NCI-H2107 treated with DMSO at 0.1 percent for 48 hours (cell line): ENCODE data around the gene STX7.
A peak's percentile ranks its signal among the peaks of the same experiment; 100 is the strongest.
"Not testable (repeated sequence)": the region's sequence is repeated elsewhere in the genome, so short reads cannot be mapped to it uniquely, and the experiment has no call there.

Source experiments
- DNase-seq: peaks from one replicate; lab custom pipeline; 2025; ENCODE audit not compliant: unreplicated experiment; lab: John Stamatoyannopoulos, UW

The STX7 gene, protein sequence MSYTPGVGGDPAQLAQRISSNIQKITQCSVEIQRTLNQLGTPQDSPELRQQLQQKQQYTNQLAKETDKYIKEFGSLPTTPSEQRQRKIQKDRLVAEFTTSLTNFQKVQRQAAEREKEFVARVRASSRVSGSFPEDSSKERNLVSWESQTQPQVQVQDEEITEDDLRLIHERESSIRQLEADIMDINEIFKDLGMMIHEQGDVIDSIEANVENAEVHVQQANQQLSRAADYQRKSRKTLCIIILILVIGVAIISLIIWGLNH

DNA sequence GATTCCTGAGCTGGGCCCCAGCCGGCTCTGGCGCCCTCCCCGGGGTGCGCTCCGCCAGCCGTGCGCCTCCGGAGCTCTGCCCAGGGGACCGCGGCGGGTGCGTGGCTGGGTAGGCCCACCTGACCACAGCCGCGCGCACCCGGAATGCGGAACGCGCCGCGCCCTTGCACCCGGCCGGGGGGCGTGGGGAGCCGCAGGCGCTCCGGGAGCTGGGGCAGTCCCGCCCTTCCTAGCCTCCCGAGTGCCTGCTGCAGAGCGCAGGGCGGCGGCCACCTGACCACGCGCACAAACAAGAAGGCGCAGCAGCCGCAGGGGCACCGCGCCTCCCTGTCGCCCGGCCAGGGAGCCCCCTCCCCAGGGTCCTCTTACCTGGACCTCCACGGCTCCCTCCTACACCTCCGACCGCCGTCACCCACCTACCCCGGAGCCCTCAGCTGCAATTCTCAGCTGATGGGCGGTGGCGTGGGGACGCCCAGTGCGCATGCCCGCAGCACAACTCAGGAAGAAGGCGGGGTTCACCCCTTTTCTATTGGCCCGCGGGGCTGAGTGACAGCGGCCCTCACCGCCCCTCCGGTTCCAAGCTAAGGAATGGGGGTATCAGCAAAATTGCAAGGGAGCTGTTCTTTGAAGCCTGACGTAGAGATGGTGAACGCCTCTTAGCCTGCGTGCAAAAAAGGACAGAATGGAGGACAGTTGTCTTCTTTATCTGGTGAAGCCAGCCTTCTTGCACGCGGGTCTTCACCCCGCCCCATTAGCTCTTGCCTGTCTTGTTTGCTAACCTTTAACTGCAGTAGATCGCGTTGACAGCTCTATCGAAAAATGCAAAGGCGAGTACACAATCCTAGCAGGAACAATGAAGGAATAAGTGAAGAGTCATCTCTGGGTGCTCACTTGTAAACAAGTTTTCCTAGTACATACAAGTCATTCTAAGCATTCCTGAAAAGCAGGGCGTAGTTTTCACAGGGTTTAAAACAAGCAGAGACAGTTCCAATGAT is at the start of gene STX7:
STX7 (minus strand) TSS at position 479 of the 995 bp plus-strand sequence. CDS start 9,586 bp downstream, outside the sequence.
- peak; percentile 56 for DNase-seq

DNA sequence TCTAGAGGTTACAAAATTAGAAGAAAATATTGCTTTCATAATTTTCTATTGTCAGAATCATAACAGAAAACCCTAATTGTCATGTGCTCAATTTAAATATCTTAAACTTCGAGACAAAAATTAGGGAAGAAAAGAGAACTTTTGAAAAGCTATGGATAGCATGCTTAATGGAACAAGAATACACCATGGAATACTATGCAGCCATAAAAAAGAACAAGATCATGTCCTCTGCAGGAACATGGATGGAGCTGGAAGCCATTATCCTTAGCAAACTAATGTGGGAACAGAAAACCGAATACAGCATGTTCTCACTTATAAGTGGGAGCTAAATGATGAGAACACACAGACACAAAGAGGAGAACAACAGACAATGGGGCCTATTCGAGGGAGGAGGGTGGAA is 47.2 kb upstream of the STX7 start:
- not testable (repeated sequence) for DNase-seq

DNA sequence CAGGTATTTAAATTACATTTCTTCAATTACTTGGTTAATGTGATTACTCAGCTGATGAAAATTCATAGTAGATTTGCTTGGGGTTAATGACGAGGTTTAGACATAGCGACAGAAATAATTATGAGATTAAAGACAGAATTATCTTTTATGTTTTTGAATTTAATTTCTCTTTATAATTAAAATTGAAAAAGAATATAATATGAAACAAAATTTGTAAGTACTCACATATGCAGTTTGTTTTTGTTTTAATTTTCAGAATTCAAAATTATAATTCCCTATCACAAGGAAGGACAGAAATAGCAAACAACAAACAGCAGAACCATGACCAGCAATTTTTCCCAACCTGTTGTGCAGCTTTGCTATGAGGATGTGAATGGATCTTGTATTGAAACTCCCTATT is 39.5 kb upstream of the STX7 start, which contains the start of gene TAAR8:
TAAR8 (plus strand) TSS at position 301 of the 400 bp plus-strand sequence; CDS start at position 322, 21 bp downstream.
- no peak for DNase-seq

DNA sequence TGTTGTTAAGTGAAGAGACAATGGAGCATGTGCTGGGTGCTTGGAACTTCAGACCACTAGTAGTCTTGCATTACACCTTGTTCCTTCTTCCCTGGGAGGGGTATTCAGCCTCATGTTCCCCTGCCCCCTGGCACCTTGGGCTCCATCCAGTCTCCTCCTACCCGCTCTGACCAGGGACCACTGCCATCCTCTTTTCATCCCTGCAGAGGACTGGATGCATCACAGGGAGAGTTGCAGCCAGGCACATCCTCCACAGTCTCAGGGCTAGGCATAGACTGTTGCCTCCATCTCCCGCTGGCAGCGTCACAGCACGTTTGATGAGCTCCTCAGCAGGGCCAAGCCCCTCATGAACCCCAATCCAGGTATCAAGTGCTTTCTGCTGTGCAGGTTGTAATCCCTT is 38.3 kb upstream of the STX7 start:
- no peak for DNase-seq

DNA sequence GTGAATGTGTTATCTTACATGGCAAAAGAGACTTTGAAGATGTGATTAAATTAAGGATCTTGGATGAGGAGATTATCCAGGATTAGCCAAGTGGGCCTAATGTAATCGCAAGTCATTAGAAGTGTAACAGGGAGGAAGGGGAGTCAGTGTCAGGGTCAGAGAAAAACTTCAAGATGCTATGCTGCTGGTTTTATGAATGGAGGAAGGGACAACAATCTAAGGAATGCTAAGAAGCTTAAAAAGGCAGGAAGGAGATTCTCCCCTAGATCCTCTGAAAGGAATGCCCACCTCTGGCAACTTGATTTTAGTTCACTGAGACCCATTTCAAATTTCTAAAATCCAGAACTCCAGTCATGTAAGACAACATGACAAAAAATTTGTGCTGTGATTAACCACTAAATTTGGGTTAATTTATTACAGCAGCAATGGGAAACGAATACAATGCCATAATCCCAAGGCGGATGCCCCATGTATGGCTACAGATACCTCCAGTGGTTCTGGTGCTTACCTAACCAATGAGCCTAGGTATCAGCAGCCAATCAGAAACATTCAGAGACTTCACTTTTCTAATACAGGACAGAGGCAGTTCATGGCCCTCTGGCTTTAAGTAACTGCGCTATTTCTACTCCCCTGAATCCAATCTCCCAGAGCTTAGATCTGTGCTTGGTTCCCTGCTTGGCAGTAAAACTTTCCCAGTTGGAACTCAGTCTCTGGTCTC is 36.0 kb upstream of the STX7 start:
- no peak for DNase-seq

DNA sequence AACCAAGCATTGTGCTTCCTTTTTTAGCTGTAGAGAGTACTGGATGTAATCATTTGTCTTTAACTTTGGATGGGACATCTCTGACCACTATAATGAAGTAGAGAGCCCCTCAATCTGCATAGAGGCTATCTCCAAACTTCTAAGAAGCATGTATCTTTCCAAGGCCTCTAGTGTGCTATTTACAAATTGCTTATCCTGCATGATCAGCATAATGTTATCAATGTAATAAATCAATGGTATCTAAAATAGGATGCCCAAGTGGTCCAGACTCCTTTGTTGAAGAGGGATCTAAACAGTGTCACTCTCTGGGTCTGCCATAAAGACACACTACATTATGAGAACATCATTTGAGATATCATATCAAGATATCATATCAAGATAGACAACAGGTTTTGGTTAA is 31.9 kb upstream of the STX7 start:
- no peak for DNase-seq

DNA sequence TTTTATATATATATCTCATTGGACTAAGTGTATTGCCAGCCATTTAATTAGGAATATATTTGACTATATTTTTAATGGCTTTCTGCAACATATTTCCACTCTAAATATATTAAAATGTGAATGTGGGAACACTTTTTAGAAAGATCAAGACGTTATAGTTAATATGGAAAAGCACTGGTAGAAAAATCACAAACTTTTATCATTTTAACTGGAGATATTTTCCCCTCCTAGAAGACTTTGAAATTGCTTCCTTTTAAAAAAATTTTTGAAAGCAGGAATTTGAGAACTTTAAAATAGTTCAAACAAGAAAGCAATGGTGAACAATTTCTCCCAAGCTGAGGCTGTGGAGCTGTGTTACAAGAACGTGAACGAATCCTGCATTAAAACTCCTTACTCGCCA is 25.1 kb upstream of the STX7 start, which contains the start of gene TAAR9:
TAAR9 (plus strand) TSS at position 301 of the 400 bp plus-strand sequence; CDS start at position 314, 13 bp downstream.
- DNase-seq: no peak

DNA sequence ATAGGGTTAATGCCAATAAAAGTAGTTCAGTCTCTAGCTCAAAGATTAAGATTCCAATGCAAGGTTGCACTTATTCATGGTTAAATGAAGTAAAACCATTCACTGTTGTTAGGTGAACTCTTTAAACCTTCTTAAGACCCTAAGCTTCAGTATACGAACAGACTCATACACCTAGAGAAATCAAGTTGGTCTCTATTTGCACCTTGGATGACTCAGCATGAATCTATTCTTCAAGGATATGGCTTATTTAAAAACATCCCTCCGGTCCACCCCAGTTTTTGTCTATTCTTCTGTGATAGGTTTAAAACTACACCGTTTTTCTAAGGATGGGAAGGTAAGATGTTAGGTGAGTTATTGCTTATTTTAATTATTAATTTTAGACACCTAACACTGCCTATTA is 24.2 kb upstream of the STX7 start:
- no peak for DNase-seq

DNA sequence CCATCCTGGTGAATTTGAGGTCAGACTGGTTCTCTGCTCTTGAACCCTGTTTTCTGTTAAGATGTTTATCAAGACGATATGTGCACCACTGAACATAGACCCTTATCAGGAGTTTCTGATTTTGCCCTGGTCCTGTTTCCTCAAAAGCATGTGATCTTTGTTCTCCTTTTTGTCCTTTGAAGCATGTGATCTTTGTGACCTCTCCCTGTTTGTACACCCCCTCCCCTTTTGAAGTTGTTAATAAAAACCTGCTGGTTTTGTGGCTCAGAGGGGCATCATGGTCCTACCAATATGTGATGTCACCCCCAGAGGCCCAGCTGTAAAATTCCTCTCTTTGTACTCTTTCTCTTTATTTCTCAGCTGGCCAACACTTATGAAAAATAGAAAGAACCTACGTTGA is 21.6 kb upstream of the STX7 start:
- not testable (repeated sequence) for DNase-seq

DNA sequence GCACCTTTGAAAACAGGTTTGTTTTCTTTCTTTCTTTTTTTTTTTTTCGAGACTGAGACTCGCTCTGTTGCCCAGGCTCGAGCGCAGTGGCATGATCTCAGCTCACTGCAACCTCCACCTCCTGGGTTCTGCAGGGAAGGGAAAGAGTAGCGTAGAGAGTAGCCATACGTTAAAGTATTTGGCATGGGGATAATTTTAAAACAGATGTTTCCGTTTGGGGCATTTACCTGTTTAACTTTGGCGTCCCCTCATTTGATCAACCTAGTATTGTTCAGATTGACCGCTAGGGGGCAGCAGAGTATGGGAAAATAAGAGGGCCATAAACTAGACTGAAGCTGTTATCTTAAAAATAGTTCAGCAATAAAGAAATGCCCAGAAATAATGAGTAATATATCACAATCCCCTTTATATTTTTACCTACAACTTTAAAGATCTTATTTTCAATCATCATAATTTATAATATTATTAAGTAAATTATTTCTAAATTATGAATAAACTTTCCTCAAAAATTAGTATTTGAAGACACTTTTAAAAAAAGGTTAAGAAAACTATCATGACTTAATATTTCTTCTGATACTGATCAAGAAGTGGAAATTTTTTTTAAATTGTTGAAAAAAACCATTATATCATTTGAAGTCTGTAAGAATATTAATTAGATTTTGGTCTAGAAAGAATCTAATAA is 17.5 kb upstream of the STX7 start:
- peak; percentile 51 for DNase-seq

DNA sequence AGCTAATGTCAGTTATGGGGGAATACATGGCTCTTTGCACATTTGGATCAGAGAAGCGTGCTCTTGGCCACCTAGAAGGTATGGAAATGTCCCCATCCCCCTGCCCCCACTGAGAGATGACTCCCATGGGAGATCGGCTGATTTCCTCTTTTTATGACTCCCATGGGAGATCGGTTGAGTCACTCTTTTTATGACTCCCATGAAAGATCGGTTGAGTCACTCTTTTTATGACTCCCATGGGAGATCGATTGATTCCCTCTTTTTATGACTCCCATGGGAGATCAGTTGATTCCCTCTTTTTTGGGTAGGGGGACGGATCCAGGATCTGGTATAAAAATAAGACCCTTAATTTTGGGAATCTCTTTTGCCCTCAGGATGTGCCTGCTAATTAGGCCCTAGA is 14.9 kb upstream of the STX7 start:
- no peak for DNase-seq

DNA sequence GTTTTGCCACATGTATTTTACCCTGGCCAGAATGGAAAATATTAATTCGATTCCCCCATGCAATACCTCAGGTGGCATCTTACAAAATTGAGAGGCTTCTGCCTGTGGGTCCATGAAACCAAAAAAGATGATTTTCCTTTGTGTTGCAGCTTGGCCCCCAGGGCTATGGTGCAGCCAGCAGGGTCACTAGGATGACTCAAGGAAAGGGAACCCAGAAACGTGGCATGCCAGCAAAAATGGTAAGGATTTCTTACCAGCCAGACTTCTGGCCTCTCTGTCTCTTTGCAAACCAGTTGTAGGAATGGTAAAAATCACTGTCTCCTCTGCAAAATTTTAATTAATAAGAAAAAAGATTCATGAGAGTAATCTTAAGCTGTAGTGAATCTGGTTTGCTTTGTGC is 13.5 kb upstream of the STX7 start:
- no peak for DNase-seq

DNA sequence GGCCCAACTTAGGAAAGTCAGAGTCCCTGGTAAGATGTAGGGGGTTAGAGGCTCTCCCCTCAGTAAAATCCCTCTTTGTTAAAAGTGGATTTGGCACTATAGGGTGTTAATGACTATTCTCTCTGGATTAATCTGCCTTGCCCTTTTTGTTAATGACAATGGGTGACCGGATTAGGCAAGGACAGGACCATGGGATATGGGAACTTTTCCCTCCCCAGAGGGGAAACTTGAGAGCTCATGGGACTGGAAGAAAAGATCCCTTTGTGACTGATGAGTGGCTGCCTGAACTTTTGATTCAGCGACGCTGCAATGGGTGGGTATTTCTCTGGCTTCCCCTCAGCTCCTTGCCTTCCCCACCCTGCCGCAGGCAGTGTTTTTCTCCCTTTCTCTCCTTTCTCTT is 12.9 kb upstream of the STX7 start:
- no peak for DNase-seq

DNA sequence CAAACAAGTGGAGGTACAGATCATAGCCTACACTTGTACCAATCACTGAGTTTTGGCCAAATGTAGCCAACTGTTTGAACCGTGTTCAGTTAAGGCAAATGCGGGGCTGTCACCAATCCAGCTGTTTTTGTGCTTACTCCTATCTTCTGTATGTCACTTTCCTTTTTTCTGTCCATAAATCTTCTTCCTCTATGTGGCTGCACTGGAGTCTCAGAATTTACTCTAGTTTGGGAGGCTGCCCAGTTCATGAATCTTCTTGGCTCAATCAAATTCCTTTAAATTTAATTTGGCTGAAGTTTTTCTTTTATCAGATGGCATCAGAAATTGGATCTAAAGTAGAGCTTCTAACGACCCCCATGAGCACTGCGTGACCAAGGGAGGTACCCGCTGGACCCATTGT is 11.7 kb upstream of the STX7 start:
- DNase-seq: no peak

DNA sequence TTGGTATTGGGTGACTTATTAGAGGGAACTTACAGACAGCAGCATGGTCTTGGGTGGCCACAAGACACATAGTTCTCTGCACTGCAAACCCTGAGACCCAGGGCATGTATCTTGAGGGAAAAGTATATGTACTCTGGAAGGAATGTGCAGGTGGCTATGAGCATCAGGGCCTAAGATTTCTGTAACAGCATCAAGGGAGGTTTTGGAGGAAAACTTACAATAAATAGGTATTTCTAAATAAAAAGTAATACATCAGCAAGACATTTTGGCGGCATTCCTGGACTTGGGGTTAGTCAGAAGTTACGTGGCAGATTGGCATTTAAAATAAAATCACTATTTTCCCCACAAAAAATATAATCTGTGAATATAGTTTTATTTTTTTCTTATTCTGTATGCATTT is 8.0 kb upstream of the STX7 start:
- DNase-seq: no peak

DNA sequence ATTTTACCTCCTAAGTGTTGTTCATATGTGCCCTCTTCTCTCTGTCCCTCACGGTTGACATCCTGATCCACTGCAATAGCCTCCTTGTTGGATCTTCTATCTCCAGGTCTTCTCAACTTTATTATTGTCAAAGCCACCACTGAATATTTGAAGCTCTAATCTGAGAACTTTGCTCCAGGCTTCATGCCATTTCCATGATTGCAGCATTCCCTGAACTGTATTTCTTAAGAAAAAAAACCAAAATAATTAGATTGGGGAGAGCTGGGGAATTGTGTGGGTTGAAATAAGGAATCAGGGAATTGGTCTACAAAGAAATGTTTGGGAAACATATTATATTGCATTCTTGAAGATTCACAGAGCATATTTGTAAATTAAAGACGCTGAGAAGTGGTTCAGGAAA is 2.5 kb upstream of the STX7 start:
- no peak for DNase-seq

DNA sequence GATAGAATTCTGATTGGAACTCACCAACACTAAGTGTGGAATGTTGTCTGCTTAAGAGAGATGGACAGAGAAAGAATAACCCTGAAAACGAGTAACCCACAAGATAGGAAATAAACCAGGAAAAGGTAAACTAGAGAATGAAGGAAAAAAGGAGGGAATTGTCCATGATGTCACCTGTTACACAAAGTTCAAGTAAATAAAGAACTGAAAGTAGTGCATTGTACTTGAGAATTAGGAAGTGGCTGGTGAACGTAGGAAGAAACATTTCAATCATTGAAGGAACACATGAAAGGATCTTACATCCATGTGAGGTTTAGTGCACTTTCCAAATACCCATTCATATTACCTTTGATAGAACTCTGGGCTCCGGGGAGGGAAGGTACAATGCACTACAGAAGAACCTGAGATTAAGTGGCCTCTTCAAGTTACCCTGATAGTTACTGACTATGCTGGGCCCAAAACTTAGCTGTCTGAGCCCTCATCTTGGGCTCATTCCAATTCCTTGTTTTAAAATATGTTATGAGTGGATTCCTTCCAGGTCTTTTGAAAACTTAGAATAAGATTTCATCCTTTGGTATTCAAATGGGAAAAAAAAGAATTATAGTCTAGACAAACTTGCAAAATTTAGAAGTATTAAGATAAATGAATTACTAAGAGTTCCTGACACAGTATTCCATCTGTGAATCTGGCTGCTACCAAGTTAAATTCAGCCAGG is 1.1 kb upstream of the STX7 start:
- DNase-seq: no peak

DNA sequence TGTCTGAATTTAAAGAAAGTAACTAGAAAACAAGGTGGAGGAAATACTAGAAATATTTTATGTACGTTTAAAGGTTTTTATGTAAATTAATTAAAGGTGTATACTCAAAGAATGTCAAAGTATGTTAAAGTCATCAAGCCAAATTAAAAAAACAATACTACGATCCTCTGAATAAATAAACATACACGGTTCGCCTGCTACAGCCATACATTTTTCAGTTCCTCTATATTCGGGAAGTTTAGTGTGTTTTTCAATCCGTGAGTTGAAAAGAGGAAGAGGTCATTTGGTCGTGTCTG is 626 bp downstream of the STX7 start:
- no peak for DNase-seq

DNA sequence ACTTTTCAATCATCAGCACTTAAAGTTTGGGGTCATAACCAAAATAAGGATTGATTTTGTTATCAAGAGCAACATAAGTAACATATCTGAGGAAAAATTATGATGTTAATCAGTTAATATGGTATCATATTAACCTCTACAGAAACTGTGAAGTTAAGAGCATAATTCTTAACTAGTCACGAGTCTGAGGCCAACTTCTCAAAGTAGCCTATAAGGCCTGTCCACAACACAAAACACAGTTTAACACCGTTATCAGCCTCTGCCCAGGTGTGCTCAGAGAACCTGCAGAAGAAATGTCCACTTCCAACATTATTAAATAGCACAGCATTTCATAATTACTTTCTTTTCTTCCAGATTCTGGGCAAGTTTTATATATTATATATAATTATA is 1.1 kb downstream of the STX7 start:
- no peak for DNase-seq

DNA sequence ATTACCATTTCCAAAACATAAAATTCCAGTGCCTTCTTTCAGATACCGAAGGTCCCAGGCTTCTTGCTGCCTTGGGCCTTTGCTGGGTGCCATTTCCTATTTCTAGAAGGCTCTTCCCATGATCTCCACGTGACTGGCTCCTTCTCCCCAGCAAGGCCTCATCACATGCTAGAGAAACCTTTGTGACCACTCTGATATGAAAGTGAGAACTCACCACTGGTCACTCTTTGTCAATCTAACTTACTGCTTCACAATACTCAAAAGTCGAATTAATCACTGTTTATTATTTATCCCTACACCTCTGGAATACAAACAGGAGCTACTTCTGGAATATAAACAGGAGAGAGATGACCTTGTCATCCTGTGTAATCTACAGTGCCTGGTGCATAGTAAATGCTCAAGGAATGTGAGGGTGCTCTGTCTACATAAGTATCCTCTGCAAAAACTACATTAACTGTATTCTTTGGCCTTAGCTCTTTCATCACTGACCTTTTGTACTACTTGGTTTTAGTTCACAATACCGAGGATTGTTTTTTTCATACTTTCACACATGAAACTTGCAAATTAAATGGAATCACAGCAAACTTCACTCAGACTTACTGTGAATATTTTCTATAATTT is 1.6 kb downstream of the STX7 start:
- no peak for DNase-seq
